Cardiac muscle cell (in vitro differentiated cells and primary cell): Measurements from ENCODE around the gene DYNLRB1. TPM values are rescaled to one million over a fixed set of nuclear protein-coding genes. Genes with fewer than 3 reads are reported as not detected.
A peak's percentile ranks its signal among the peaks of the same experiment; 100 is the strongest.

Source experiments
- DNase-seq, 2 donors: peaks; one replicate each; pipeline versions ENCODE4 v3.0.0 to v3.0.0-alpha.2; 2010 to 2017; ENCODE audit warnings: low read depth in 1 of 2, low spot score in 1 of 2
- H3K27ac ChIP-seq: fragments of 200-600 bp; sonication (generic); 2 replicates; pipeline ENCODE4 v1.5.1; 2016
- H3K27me3 ChIP-seq: fragments of 200-600 bp; sonication (generic); 2 replicates; pipeline ENCODE4 v1.6.0; 2016; ENCODE audit warnings: control low read depth
- H3K36me3 ChIP-seq: fragments of 200-600 bp; sonication (generic); 2 replicates; pipeline ENCODE4 v1.5.1; 2016; ENCODE audit warnings: control low read depth
- H3K4me1 ChIP-seq: fragments of 200-600 bp; sonication (generic); 2 replicates; pipeline ENCODE4 v1.8.1; 2017; ENCODE audit warnings: low read depth, mild to moderate bottlenecking, mixed run types
- H3K4me3 ChIP-seq: fragments of 200-600 bp; sonication (generic); 2 replicates; pipeline ENCODE4 v1.5.1; 2016; ENCODE audit warnings: mild to moderate bottlenecking
- H3K9me3 ChIP-seq: fragments of 200-600 bp; sonication (generic); 2 replicates; pipeline ENCODE4 v1.5.1; 2017; ENCODE audit warnings: low read depth, mild to moderate bottlenecking, control low read depth
- CTCF ChIP-seq: IDR thresholded peaks from 2 replicates; pipeline ENCODE4 v1.5.1; 2012; ENCODE audit warnings: low read depth, mild to moderate bottlenecking, low read length
- polyA plus RNA-seq: library from polyadenylated mRNA; unstranded; fragments of >200 nt; fragmentation: Nextera tagmentation; extraction: Ambion mirVana; gene quantifications from 2 replicates; pipeline ENCODE4 v1.2.1, GENCODE V29; 2016
- total RNA-seq: library from RNA; depleted of rRNA; stranded (reverse); fragments of >200 nt; gene quantifications from 2 replicates; pipeline ENCODE4 v1.2.3, GENCODE V29; 2016

Gene DYNLRB1
- total and polyA plus RNA-seq, 2 experiments from 2014 or later = 155 to 330 TPM

GRCh38 chr20:34547844-34548613 is 31.8 kb downstream of the DYNLRB1 start:
- TF ChIP-seq CTCF = no peak
- H3K4me1 ChIP-seq = peaks cover 18% of the 10 kb centered on the region
- no peak for DNase-seq
- H3K4me3 ChIP-seq = no peak overlapping the region
- H3K36me3 ChIP-seq = no peaks in the 10 kb centered on the region
- no peaks in the 10 kb centered on the region for H3K27me3 ChIP-seq
- no peaks in the 10 kb centered on the region for H3K9me3 ChIP-seq
- no peak overlapping the region for H3K27ac ChIP-seq

GRCh38 chr20:34549291-34549928 is 33.2 kb downstream of the DYNLRB1 start:
- Histone ChIP-seq H3K4me1 (peaks cover 6% of the 10 kb centered on the region), H3K27ac (no peak overlapping the region), H3K9me3 (no peaks in the 10 kb centered on the region), H3K36me3 (no peaks in the 10 kb centered on the region), H3K27me3 (no peaks in the 10 kb centered on the region), H3K4me3 (no peak overlapping the region)
- peak; percentile 27 to 56 for DNase-seq
- no peak for TF ChIP-seq CTCF

GRCh38 chr20:34549929-34550305 is 33.7 kb downstream of the DYNLRB1 start:
- TF ChIP-seq CTCF = no peak
- Histone ChIP-seq H3K27me3 (no peaks in the 10 kb centered on the region), H3K4me3 (no peak overlapping the region), H3K9me3 (no peaks in the 10 kb centered on the region), H3K27ac (no peak overlapping the region), H3K36me3 (no peaks in the 10 kb centered on the region), H3K4me1 (peaks cover under 1% of the 10 kb centered on the region)
- DNase-seq = no peak

- H3K9me3 ChIP-seq = no peaks in the 10 kb centered on the region
- no peak overlapping the region for H3K4me3 ChIP-seq
- no peaks in the 10 kb centered on the region for H3K36me3 ChIP-seq
- no peaks in the 10 kb centered on the region for H3K27me3 ChIP-seq
- DNase-seq = no peak
- no peak overlapping the region for H3K27ac ChIP-seq
- no peaks in the 10 kb centered on the region for H3K4me1 ChIP-seq
- TF ChIP-seq CTCF = no peak
Measured at GRCh38 chr20:34552569-34552968, 36.3 kb downstream of the DYNLRB1 start.

GRCh38 chr20:34553366-34553867 is 37.2 kb downstream of the DYNLRB1 start:
- no peaks in the 10 kb centered on the region for H3K9me3 ChIP-seq
- no peaks in the 10 kb centered on the region for H3K36me3 ChIP-seq
- H3K4me1 ChIP-seq = no peaks in the 10 kb centered on the region
- H3K27me3 ChIP-seq = no peaks in the 10 kb centered on the region
- peak in 1 of 2 donors; percentile 20 for DNase-seq
- H3K27ac ChIP-seq = no peak overlapping the region
- no peak overlapping the region for H3K4me3 ChIP-seq
- TF ChIP-seq CTCF = no peak
